Gastroesophageal sphincter (tissue), 3 donors: ENCODE results near the gene NTN3.

ENCODE experiments used
- CTCF ChIP-seq, 4 experiments: fragments of 200-600 bp in 2 of 4; fragments of 450-650 bp in 2 of 4; sonication (generic) in 1 of 4; IDR thresholded peaks; one replicate each; pipeline ENCODE4 v1.5.1; 2017 to 2019; ENCODE audit warnings: antibody characterized with exemption in 4 of 4, mild to moderate bottlenecking in 2 of 4, moderate library complexity in 2 of 4
- EP300 ChIP-seq: sonication (generic); formaldehyde crosslinking; IDR thresholded peaks from one replicate; pipeline ENCODE4 v1.6.1; 2017; ENCODE audit warnings: antibody characterized with exemption, mild to moderate bottlenecking
- POLR2AphosphoS5 ChIP-seq: sonication (generic); formaldehyde crosslinking; IDR thresholded peaks from one replicate; pipeline ENCODE4 v1.6.1; 2017; ENCODE audit warnings: antibody characterized with exemption

GRCh38 chr16:2451851-2452320 is 19.2 kb upstream of the NTN3 start:
- TF ChIP-seq CTCF (IDR thresholded peaks at IDR 0.05), result no peak
- TF ChIP-seq EP300, result no peak
- no peak for TF ChIP-seq POLR2AphosphoS5
